T-cell (primary cell): ENCODE data around the gene GCN1. TPM values are rescaled to one million over a fixed set of nuclear protein-coding genes. Genes with fewer than 3 reads are reported as not detected.

Source experiments
- ATAC-seq, 4 experiments: fragments of 200-7000 bp in 3 of 4; fragments of 150-1000 bp in 1 of 4; cut with Tn5 transposase; replicated peaks in 1 of 4; 1 replicate in 3 of 4; 2 replicates in 1 of 4; pipeline ENCODE4 v1.10.0; 2021; ENCODE audit warnings: moderate library complexity in 3 of 4, mild to moderate bottlenecking in 2 of 4, moderate number of reproducible peaks in 1 of 4
- CTCF ChIA-PET, 2 donors: fragments of 300-600 bp; sonication (Branson Sonifier 250); formaldehyde crosslinking; loops; one replicate each; lab custom pipeline; 2022; ENCODE audit warnings: antibody characterized with exemption in 2 of 2; lab: Charles Lee
- POLR2A ChIA-PET, 2 donors: fragments of 300-600 bp; sonication (Branson Sonifier 250); formaldehyde crosslinking; loops; one replicate each; lab custom pipeline; 2022; ENCODE audit warnings: antibody characterized with exemption in 2 of 2; lab: Charles Lee
- DNase-seq, 35 experiments: peaks; one replicate each; pipeline versions ENCODE4 v3.0.0 to v3.0.0-alpha.2; 2013 to 2023
- H3K27ac ChIP-seq: one replicate; pipeline ENCODE4 v1.5.1; 2013; ENCODE audit warnings: low read length
- H3K27me3 ChIP-seq, 2 experiments: replicated peaks in 1 of 2; 1 replicate in 1 of 2; 2 replicates in 1 of 2; pipeline versions ENCODE4 v1.6.1 to v1.7.0; 2013; ENCODE audit warnings: low read length in 1 of 2, mixed read lengths in 1 of 2; ENCODE audit not compliant: control insufficient read depth in 2 of 2, insufficient read depth in 2 of 2; ENCODE audit errors: extremely low read depth in 1 of 2
- H3K36me3 ChIP-seq, 2 donors: 1 replicate in 1 of 2; 2 replicates in 1 of 2; pipeline versions ENCODE4 v1.6.1 to v1.7.0; 2013; ENCODE audit warnings: low read length in 1 of 2; ENCODE audit not compliant: control insufficient read depth in 2 of 2, insufficient read depth in 1 of 2; ENCODE audit errors: extremely low read depth in 1 of 2
- H3K4me1 ChIP-seq, 2 experiments: 1 replicate in 1 of 2; 2 replicates in 1 of 2; pipeline versions ENCODE4 v1.6.1 to v1.7.0; 2013; ENCODE audit warnings: low read length in 2 of 2, mixed read lengths in 1 of 2; ENCODE audit not compliant: insufficient read depth in 2 of 2, control insufficient read depth in 1 of 2; ENCODE audit errors: extremely low read depth in 1 of 2
- H3K4me3 ChIP-seq, 2 donors: 1 replicate in 1 of 2; 2 replicates in 1 of 2; pipeline versions ENCODE4 v1.5.1 to v1.7.0; 2013; ENCODE audit warnings: mild to moderate bottlenecking in 2 of 2, low read length in 1 of 2, moderate library complexity in 1 of 2; ENCODE audit not compliant: control insufficient read depth in 1 of 2; ENCODE audit errors: extremely low read depth in 1 of 2
- H3K9me3 ChIP-seq: 2 replicates; pipeline ENCODE4 v1.7.0; 2013
- H3K27ac Mint-ChIP-seq, 2 donors: one replicate each; pipeline ENCODE4 v1.8.0; 2020 to 2021; ENCODE audit warnings: mild to moderate bottlenecking in 2 of 2, mixed read lengths in 2 of 2
- H3K27me3 Mint-ChIP-seq, 2 donors: one replicate each; pipeline ENCODE4 v1.8.0; 2021 to 2022; ENCODE audit warnings: mixed read lengths in 2 of 2
- H3K36me3 Mint-ChIP-seq: one replicate; pipeline ENCODE4 v1.8.0; 2021; ENCODE audit warnings: mixed read lengths
- H3K4me1 Mint-ChIP-seq, 3 donors: one replicate each; pipeline ENCODE4 v1.8.0; 2020 to 2022; ENCODE audit warnings: mixed read lengths in 3 of 3, mild to moderate bottlenecking in 1 of 3
- H3K4me3 Mint-ChIP-seq, 3 donors: one replicate each; pipeline ENCODE4 v1.8.0; 2020 to 2022; ENCODE audit warnings: mild to moderate bottlenecking in 3 of 3, mixed read lengths in 3 of 3, moderate library complexity in 3 of 3
- H3K9me3 Mint-ChIP-seq, 3 donors: one replicate each; pipeline ENCODE4 v1.8.0; 2020 to 2022; ENCODE audit warnings: mixed read lengths in 3 of 3
- WGBS: methylation state at CpG from one replicate; pipeline ENCODE4 v1.1.5; 2013; ENCODE audit warnings: missing lambda C conversion rate; ENCODE audit not compliant: insufficient coverage; 5-methylcytosine and 5-hydroxymethylcytosine counted together
- total RNA-seq, 35 experiments: library from RNA in 6 of 35; stranded (reverse) in 6 of 35; fragments of 120-200 nt in 1 of 35; gene quantifications; one replicate each; pipeline versions ENCODE4 v1.2.1 to v1.2.4 and lab custom pipeline; 2013 to 2026

Gene GCN1
- total RNA-seq, 5 donors from 2014 or later (not counting 1 experiment from before 2014, with no cell fraction given) = 139 to 171 (median 161) TPM

DNA sequence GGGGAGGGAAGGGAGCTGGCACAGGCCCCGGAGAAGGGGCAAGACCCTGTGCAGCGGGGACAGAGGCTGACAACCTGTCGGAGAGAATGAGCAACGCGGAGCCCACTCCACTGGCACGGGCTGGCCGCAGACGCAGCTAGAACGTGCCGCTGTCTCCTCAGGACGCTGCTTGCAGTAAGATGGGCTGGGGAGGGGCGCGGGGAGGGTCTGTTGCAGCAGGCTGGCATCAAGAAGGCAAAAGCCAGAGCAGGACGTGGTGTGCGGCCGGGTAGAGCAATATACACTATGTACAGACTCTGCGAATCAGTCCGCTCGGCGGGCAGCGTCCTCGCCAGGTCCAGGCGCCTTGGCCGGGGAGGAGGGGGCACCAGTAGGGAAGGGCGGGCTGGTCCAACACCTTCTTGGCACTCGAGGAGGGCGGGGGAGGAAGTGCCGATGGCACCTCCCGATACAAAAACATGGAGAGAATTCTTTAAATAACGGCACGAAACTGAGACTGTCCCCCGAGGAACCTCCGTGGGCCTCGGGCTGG is 97.8 kb downstream of the GCN1 start:
- peaks cover 0 to 17% (median 11%) of the 10 kb centered on the region in 3 donors for H3K4me1 Mint-ChIP-seq
- ATAC-seq (no peak), DNase-seq (no peak)
- peaks cover 0 to 27% of the 10 kb centered on the region in 2 experiments for H3K4me1 ChIP-seq
- CTCF ChIA-PET = interaction anchor here in 1 of 2 donors (0.9 kb wide), 1 partner anchor 29 kb away, joined by 4 read pairs; no protein-coding TSS in a partner anchor
- POLR2A ChIA-PET = no interaction called here
- no peaks in the 10 kb centered on the region for H3K9me3 ChIP-seq
- H3K27me3 Mint-ChIP-seq = no peaks in the 10 kb centered on the region
- H3K27me3 ChIP-seq = no peaks in the 10 kb centered on the region
- no peak overlapping the region for H3K27ac ChIP-seq
- no peak overlapping the region for H3K4me3 Mint-ChIP-seq
- no peak overlapping the region for H3K27ac Mint-ChIP-seq
- H3K36me3 ChIP-seq = peaks cover 28 to 65% of the 10 kb centered on the region in 2 donors
- H3K4me3 ChIP-seq = no peak overlapping the region
- 96% methylated on average over 29 of the region's 34 CpGs for WGBS
- H3K9me3 Mint-ChIP-seq = no peaks in the 10 kb centered on the region
- peaks cover 11% of the 10 kb centered on the region for H3K36me3 Mint-ChIP-seq

DNA sequence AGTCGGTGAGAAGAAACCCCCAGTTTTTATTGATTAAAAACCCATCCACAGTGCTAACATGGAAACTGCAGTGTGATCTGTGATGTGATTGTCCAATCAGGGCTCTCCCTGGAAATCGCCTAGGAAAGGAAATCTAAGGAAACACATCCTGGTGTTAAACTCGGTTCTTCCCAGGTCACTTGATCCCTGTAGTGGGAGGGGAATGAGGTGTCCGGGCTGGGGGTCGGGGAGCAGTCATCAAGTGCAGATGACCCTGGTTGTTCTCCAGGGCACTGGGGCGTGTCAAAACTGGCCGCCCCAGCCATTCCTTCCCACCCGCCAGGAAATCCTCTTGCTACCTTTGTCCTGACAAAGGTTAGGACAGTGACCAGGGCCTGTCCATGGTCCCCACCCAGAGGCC is 98.8 kb downstream of the GCN1 start:
- Histone ChIP-seq H3K27ac (no peak overlapping the region), H3K36me3 (peaks cover 25 to 64% of the 10 kb centered on the region in 2 donors), H3K27me3 (no peaks in the 10 kb centered on the region), H3K4me3 (no peak overlapping the region), H3K9me3 (no peaks in the 10 kb centered on the region), H3K4me1 (peaks cover 0 to 17% of the 10 kb centered on the region in 2 experiments)
- ChIA-PET POLR2A (no interaction called here), CTCF (no interaction called here)
- peaks cover 17% of the 10 kb centered on the region for H3K36me3 Mint-ChIP-seq
- no peak for DNase-seq
- H3K9me3 Mint-ChIP-seq = no peaks in the 10 kb centered on the region
- H3K27ac Mint-ChIP-seq = no peak overlapping the region
- 88% methylated on average over 7 of the region's 8 CpGs for WGBS
- peaks cover 0 to 12% (median 6%) of the 10 kb centered on the region in 3 donors for H3K4me1 Mint-ChIP-seq
- no peaks in the 10 kb centered on the region for H3K27me3 Mint-ChIP-seq
- no peak for ATAC-seq
- H3K4me3 Mint-ChIP-seq = no peak overlapping the region

DNA sequence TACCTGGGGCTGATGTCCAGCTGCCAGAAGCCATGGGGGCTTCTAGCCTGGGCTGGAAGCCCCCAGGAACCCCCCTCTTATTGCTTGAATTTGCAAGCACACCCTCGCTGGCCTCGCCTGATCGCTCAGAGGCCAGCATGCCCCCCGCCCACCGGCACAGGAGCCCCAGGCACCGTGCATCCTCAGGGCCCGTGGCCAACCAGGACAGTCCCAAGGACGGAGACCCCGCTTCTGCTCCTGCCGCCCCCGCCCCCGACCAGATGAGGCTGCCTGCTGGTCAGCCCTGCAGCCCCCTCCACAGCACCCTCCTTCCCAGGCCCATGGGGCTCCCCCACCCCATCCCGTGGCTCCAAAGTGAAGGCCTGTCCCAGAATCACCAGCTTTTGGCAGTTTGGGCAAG is 99.2 kb downstream of the GCN1 start:
- H3K4me3 ChIP-seq = no peak overlapping the region
- peaks cover 25 to 64% of the 10 kb centered on the region in 2 donors for H3K36me3 ChIP-seq
- H3K9me3 Mint-ChIP-seq = no peaks in the 10 kb centered on the region
- H3K4me1 Mint-ChIP-seq = peaks cover 0 to 8% (median 5%) of the 10 kb centered on the region in 3 donors
- H3K36me3 Mint-ChIP-seq = peaks cover 18% of the 10 kb centered on the region
- H3K4me3 Mint-ChIP-seq = no peak overlapping the region
- ChIA-PET POLR2A (no interaction called here), CTCF (no interaction called here)
- DNase-seq (no peak), ATAC-seq (no peak)
- H3K27ac ChIP-seq = no peak overlapping the region
- peaks cover 0 to 14% of the 10 kb centered on the region in 2 experiments for H3K4me1 ChIP-seq
- no peaks in the 10 kb centered on the region for H3K27me3 Mint-ChIP-seq
- H3K27ac Mint-ChIP-seq = no peak overlapping the region
- 98% methylated on average over 12 of the region's 13 CpGs for WGBS
- H3K27me3 ChIP-seq = no peaks in the 10 kb centered on the region
- no peaks in the 10 kb centered on the region for H3K9me3 ChIP-seq

DNA sequence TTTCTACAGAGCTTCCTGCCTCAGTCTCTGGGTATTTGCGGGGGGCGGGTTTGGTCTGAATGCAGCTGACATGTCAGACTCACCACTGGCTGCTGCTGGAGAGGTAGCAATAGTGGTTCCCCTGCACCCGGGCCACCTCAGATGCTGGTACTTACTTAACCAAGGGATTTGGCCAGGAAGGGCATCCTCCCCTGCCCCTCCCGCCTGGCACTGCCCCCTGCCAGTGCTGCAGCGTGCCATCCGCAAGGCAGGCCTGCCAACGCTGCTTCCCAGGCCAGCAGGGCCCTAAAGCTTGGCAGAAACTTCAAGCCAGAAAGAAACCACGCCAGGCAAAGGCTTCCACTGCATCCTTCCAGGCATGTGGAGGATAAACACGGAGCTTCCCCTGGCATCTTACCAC is 100.0 kb downstream of the GCN1 start:
- H3K27me3 ChIP-seq = no peaks in the 10 kb centered on the region
- POLR2A ChIA-PET = no interaction called here
- peaks cover 0 to 7% of the 10 kb centered on the region in 2 experiments for H3K4me1 ChIP-seq
- H3K4me3 Mint-ChIP-seq = no peak overlapping the region
- H3K27ac Mint-ChIP-seq = no peak overlapping the region
- no peaks in the 10 kb centered on the region for H3K27me3 Mint-ChIP-seq
- CTCF ChIA-PET = interaction anchor here in 1 of 2 donors (0.6 kb wide), 1 partner anchor 89 kb away, joined by 3 read pairs; no protein-coding TSS in a partner anchor
- H3K36me3 Mint-ChIP-seq = peaks cover 22% of the 10 kb centered on the region
- WGBS = 90% methylated on average over 8 of the region's 9 CpGs
- no peak overlapping the region for H3K4me3 ChIP-seq
- H3K36me3 ChIP-seq = peaks cover 25 to 63% of the 10 kb centered on the region in 2 donors
- H3K9me3 Mint-ChIP-seq = no peaks in the 10 kb centered on the region
- no peak for ATAC-seq
- no peaks in the 10 kb centered on the region for H3K9me3 ChIP-seq
- H3K27ac ChIP-seq = no peak overlapping the region
- DNase-seq = no peak
- H3K4me1 Mint-ChIP-seq = peaks cover 0 to 2% (median 0%) of the 10 kb centered on the region in 3 donors

DNA sequence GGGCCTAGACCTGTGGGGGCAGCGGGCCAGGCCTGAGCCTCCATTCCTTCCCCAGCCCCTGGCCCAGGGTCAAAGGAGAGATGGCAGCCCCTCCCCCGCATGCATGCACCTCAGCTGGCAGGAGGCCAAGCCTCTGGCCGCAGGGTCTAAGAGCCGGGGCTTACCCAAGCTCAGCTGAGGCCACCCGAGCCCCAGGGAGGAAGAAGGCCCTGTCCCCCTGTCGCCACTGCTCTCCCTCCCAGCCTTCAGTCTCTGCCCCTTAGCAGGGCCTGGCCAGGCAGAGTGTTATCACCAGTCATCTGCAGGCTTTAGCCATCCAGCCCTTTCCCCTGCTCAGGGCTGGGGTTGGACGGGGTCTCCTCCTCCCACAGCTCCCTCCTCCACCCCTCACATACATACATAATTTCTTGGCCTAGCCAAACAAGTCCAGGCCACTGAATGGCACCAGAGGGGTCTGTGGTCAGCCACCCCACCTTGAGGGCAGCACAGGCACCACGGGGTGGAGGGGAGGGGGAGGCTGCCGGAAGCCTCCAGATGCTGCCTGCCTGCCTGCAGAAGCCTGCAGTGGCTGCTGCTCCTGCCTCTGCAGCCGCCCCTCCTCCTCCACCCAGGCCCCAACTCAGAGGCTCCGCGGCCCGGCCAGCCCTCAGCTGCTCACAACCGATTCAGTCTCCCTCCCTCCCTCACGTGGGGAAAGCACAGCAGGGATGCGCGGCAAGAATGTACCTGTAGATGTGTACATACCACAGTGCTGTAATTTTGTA is 100.7 kb downstream of the GCN1 start:
- no peaks in the 10 kb centered on the region for H3K9me3 ChIP-seq
- ChIA-PET POLR2A (no interaction called here), CTCF (interaction anchor here in 1 of 2 donors (0.6 kb wide), 1 partner anchor 88 kb away, joined by 3 read pairs; no protein-coding TSS in a partner anchor)
- H3K36me3 ChIP-seq = peaks cover 19 to 56% of the 10 kb centered on the region in 2 donors
- peak; percentile 9 to 30 (median 17) for ATAC-seq
- Mint-ChIP-seq H3K36me3 (peaks cover 26% of the 10 kb centered on the region), H3K4me3 (no peak overlapping the region), H3K9me3 (no peaks in the 10 kb centered on the region), H3K27me3 (no peaks in the 10 kb centered on the region), H3K4me1 (peaks cover 0 to 4% (median 4%) of the 10 kb centered on the region in 3 donors), H3K27ac (peak overlapping the region in 1 of 2 donors; percentile 57)
- no peak overlapping the region for H3K4me3 ChIP-seq
- DNase-seq = no peak
- peaks cover 0 to 6% of the 10 kb centered on the region in 2 experiments for H3K4me1 ChIP-seq
- no peak overlapping the region for H3K27ac ChIP-seq
- 65% methylated on average over 8 of the region's 17 CpGs for WGBS
- no peaks in the 10 kb centered on the region for H3K27me3 ChIP-seq

DNA sequence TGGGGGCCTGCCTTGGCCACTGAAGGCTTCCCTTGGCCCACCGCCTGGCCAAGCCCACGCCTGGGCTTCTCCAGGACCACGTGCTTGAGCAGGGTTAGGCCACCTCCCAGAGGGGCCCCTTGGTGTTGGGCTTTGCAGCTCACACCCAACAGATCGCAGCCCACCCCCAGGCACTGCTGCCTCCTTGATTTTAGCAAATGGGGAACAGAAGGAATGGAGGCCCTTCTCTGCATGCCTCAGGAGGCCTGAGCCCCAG is 101.3 kb downstream of the GCN1 start:
- H3K36me3 Mint-ChIP-seq = peaks cover 26% of the 10 kb centered on the region
- H3K4me1 ChIP-seq = peaks cover 0 to 5% of the 10 kb centered on the region in 2 experiments
- ChIA-PET CTCF (no interaction called here), POLR2A (no interaction called here)
- H3K27ac Mint-ChIP-seq = no peak overlapping the region
- 98% methylated on average over 4 of the region's 4 CpGs for WGBS
- DNase-seq (no peak), ATAC-seq (peak in 1 of 4 experiments; percentile 17)
- H3K36me3 ChIP-seq = peaks cover 17 to 51% of the 10 kb centered on the region in 2 donors
- H3K4me3 ChIP-seq = no peak overlapping the region
- H3K27me3 Mint-ChIP-seq = no peaks in the 10 kb centered on the region
- no peak overlapping the region for H3K4me3 Mint-ChIP-seq
- no peaks in the 10 kb centered on the region for H3K9me3 Mint-ChIP-seq
- peaks cover 0 to 4% (median 4%) of the 10 kb centered on the region in 3 donors for H3K4me1 Mint-ChIP-seq
- H3K9me3 ChIP-seq = no peaks in the 10 kb centered on the region
- H3K27me3 ChIP-seq = no peaks in the 10 kb centered on the region
- H3K27ac ChIP-seq = no peak overlapping the region
